Astrocyte of the spinal cord (primary cell): ENCODE data around the gene YTHDC1.
"Not testable (repeated sequence)": the region's sequence is repeated elsewhere in the genome, so short reads cannot be mapped to it uniquely, and the experiment has no call there.

Experiments
- DNase-seq: peaks from one replicate; pipeline ENCODE4 v3.0.0; 2011; ENCODE audit warnings: low read depth, low spot score
- H3K4me3 ChIP-seq: 2 replicates; pipeline ENCODE4 v1.5.1; 2011; ENCODE audit warnings: low read depth, mild to moderate bottlenecking, low read length, moderate library complexity
- in situ Hi-C: cut with HindIII; loops from 2 replicates; pipeline ENCODE4 v1.10.0; 2017; ENCODE audit warnings: low sequenced_read_pairs
- TF ChIP-seq, protein P1 (sequence below): IDR thresholded peaks from 2 replicates; pipeline ENCODE4 v1.5.1; 2012; ENCODE audit warnings: low read depth, mild to moderate bottlenecking, low read length, inconsistent platforms

Gene YTHDC1

DNA sequence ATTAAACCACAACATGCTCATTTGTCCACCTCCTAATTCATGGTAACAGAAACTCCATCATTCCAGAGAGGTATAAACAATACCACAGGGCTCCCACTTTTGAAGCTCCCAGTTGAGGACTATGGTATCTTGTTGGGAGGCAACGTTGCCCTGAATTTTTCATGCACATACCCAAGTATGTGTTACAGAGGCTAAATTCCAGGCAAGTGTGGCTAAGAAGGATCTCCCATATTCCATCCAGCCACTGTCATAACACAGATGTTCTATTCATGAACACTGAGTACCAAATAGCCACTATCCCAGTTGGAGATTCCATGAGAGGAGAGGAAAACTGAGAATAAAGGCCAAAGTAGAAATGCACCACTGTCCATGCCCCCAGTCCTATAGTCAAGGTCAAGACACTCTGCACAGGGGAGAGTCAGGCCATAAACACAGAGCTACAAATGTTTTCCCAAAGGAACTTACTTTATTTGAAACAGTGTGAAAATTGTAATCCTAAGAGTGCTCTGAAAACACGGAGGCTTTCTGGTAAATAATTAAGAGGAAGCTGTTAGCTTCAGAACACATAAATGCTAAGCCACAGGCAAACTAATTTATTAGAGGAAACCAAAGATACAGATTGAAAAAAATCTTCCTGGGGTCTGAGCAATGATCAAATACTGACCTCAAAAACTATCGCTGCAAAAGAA is 62.0 kb downstream of the YTHDC1 start:
- in situ Hi-C loops, result no loop called here
- H3K4me3 ChIP-seq, result no peak overlapping the region
- no peak for DNase-seq
- TF ChIP-seq, protein P1, sequence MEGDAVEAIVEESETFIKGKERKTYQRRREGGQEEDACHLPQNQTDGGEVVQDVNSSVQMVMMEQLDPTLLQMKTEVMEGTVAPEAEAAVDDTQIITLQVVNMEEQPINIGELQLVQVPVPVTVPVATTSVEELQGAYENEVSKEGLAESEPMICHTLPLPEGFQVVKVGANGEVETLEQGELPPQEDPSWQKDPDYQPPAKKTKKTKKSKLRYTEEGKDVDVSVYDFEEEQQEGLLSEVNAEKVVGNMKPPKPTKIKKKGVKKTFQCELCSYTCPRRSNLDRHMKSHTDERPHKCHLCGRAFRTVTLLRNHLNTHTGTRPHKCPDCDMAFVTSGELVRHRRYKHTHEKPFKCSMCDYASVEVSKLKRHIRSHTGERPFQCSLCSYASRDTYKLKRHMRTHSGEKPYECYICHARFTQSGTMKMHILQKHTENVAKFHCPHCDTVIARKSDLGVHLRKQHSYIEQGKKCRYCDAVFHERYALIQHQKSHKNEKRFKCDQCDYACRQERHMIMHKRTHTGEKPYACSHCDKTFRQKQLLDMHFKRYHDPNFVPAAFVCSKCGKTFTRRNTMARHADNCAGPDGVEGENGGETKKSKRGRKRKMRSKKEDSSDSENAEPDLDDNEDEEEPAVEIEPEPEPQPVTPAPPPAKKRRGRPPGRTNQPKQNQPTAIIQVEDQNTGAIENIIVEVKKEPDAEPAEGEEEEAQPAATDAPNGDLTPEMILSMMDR, result no peak

DNA sequence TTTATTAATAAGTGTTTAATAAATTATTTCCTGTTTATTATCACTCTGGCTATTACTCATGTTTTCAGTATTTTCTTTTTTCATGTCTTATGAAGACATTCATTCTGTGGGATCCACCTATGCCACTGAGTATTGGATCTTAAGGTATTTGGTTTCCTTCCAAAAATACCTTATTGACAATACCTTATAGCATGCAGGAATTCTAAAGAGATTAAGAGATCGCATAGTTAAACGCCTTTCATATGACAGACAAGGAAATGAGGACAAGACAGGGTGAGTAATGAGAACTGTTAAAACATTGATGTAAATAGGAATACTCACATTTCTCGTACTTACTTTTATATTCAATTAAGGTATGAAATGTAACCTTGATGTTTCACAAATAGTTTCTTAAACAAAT is 66.2 kb downstream of the YTHDC1 start:
- in situ Hi-C loops, result no loop called here
- no peak overlapping the region for H3K4me3 ChIP-seq
- DNase-seq, result no peak
- TF ChIP-seq, protein P1, result no peak

DNA sequence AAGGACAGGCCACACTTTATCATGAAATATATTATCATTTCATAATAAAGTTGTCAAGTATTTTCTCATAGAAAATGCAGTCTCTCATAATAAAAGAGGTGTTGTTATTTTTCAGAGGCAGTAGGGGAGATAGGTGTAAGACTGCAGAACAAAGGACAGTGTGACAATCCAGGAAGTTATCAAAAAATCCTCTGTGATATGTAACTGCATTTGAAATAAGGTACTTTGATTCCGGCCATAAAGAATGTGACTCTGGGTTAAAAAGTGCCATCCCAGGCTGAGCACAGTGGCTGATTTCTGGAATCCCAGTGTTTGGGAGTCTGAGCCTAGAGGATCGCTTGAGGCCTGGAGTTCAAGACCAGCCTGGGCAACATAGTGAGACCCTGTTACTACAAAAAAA is 66.8 kb downstream of the YTHDC1 start:
- in situ Hi-C loops, result no loop called here
- TF ChIP-seq, protein P1, result no peak
- H3K4me3 ChIP-seq, result no peak overlapping the region
- DNase-seq, result no peak

DNA sequence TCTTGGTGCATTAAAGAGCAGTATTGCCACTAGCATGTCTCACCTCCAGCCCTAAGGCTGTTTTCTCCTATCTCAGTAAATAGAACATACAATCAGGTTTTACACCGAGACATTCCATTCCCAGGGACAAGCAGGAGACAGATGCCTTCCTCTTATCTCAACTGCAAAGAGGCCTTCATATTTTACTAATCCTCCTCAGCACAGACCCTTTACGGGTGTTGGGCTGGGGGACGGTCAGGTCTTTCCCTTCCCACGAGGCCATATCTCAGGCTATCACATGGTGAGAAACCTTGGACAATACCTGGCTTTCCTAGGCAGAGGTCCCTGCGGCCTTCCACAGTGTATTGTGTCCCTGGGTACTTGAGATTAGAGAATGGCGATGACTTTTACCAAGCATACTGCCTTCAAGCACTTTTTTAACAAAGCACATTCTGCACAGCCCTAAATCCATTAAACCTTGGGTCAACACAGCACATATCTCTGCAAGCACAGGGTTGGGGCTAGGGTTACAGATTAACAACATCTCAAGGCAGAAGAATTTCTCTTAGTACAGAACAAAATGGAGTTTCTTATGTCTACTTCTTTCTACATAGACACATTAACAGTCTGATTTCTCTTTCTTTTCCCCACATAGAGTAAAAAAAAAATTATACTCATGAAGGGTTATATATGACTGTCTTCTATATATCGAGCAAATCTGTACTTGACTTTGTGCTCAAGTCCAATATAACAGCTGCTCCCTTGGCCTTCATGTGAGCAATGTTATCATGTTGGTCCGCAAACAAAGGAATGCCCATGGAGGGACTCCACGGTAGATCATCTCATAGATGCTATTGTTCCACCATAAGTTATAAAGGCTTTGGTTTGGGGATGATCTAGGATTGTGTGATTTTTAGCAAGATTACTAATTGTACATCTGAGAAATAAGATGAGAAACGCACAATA is 67.8 kb downstream of the YTHDC1 start:
- in situ Hi-C loops, DNase-seq, H3K4me3 ChIP-seq: not testable (repeated sequence)

DNA sequence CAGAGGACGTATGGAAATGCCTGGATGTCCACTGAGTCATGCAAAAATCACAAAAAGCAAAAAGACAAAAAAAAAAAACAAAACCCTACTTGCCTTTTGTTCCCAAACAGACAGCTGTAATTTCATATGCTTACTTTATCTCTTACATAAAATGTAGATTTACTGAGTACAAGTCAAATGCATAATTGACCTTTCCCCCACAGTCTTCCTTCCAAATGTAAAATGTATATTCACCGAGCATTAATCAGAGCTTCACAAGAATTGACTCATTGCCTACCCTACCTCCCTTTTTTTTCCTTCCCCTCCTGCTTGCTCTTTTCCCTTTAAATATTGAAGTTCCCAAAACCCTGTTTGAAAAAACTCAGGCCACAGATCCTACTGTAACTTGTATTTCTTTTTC is 71.9 kb downstream of the YTHDC1 start:
- no peak for DNase-seq
- in situ Hi-C loops, result no loop called here
- TF ChIP-seq, protein P1, result no peak
- no peak overlapping the region for H3K4me3 ChIP-seq

DNA sequence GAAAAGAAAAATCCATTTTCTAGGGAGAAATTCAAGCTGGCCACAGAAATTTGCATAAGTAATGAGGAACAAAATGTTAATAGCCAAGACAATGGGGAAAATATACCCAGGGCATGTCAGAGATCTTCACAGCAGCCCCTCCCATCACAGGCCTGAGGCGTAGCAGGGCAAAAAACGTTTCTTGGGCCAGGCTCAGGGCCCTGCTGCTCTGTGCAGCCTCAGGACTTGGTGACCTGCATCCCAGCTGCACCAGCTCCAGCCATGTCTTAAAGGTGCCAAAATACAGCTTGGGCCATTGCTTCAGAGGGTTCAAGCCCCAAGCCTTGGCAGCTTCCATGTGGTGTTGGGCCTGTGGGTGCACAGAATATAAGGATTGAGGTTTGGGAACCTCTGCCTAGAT is 72.3 kb downstream of the YTHDC1 start:
- in situ Hi-C loops, result no loop called here
- DNase-seq, result no peak
- TF ChIP-seq, protein P1, result no peak

DNA sequence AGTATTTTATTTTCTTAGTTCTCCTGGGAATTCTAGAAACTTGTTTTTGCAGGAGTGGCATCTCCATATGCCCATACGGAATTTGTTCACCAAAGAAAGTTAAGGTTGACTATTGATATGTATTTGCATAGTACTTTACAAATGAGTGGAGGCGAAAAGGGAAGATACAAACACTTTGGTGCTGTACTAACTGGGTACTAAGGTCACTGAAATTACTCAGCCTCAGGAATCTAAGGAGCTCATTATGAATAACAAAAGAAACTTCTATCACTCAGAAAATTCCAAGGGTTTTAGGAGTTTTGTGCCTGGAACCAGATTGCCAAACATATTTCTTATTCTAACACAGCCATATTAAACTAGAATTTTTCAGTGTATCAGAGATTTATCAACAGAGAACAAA is 77.0 kb downstream of the YTHDC1 start:
- TF ChIP-seq, protein P1, result no peak
- no peak overlapping the region for H3K4me3 ChIP-seq
- DNase-seq, result peak; percentile 18
- in situ Hi-C loops, result no loop called here

More for the DNA sequence above, 72.3 kb downstream of the YTHDC1 start:
- no peak overlapping the region for H3K4me3 ChIP-seq
